NAMALWA (cell line): ENCODE data around the gene HASPIN.

Source experiments
- DNase-seq: peaks from one replicate; pipeline ENCODE4 v3.0.0-alpha.2; 2015; ENCODE audit warnings: low spot score

HASPIN gene

GRCh38 chr17:3735515-3735914 lies 11.8 kb downstream of the HASPIN start:
- DNase-seq: no peak

GRCh38 chr17:3738562-3739295 lies 15.0 kb downstream of the HASPIN start:
- no peak for DNase-seq

GRCh38 chr17:3739422-3740124 lies 15.9 kb downstream of the HASPIN start:
- DNase-seq: no peak

- no peak for DNase-seq
These were observed 16.9 kb downstream of the HASPIN start for GRCh38 chr17:3740611-3741073.

GRCh38 chr17:3744014-3744413 lies 20.3 kb downstream of the HASPIN start:
- no peak for DNase-seq

- DNase-seq: no peak
These were observed 21.4 kb downstream of the HASPIN start for GRCh38 chr17:3745071-3745470.

GRCh38 chr17:3747805-3748204 lies 24.1 kb downstream of the HASPIN start:
- no peak for DNase-seq

GRCh38 chr17:3748576-3748975 lies 24.9 kb downstream of the HASPIN start:
- no peak for DNase-seq

GRCh38 chr17:3750296-3750695 lies 26.6 kb downstream of the HASPIN start:
- DNase-seq: no peak

GRCh38 chr17:3750926-3751325 lies 27.2 kb downstream of the HASPIN start:
- DNase-seq: no peak

GRCh38 chr17:3751836-3752235 lies 28.1 kb downstream of the HASPIN start:
- no peak for DNase-seq

GRCh38 chr17:3753624-3754023 lies 29.9 kb downstream of the HASPIN start:
- no peak for DNase-seq

- no peak for DNase-seq
These were observed 30.4 kb downstream of the HASPIN start for GRCh38 chr17:3754066-3754457.

- DNase-seq: no peak
These were observed 31.0 kb downstream of the HASPIN start for GRCh38 chr17:3754458-3755334.

- DNase-seq: no peak
These were observed 31.8 kb downstream of the HASPIN start for GRCh38 chr17:3755335-3756030.

- DNase-seq: no peak
These were observed 36.0 kb downstream of the HASPIN start for GRCh38 chr17:3759597-3760216.

- DNase-seq: no peak
These were observed 37.6 kb downstream of the HASPIN start for GRCh38 chr17:3761036-3761917.

- no peak for DNase-seq
These were observed 38.2 kb downstream of the HASPIN start for GRCh38 chr17:3761918-3762380.

GRCh38 chr17:3762922-3763776 lies 39.4 kb downstream of the HASPIN start:
- DNase-seq: no peak
